HG02981 (cell line): ENCODE results near the gene SEC14L5.
"Not testable (repeated sequence)": the region's sequence is repeated elsewhere in the genome, so short reads cannot be mapped to it uniquely, and the experiment has no call there.

Experiments used
- ATAC-seq: cut with Tn5 transposase; IDR thresholded peaks from one replicate; pipeline ENCODE4 v1.9.1; 2021; ENCODE audit warnings: mild to moderate bottlenecking, moderate library complexity; ENCODE audit not compliant: unreplicated experiment

The SEC14L5 gene

GRCh38 chr16:4949986-4950385 lies 8.1 kb upstream of the SEC14L5 start:
- ATAC-seq, result no peak

DNA sequence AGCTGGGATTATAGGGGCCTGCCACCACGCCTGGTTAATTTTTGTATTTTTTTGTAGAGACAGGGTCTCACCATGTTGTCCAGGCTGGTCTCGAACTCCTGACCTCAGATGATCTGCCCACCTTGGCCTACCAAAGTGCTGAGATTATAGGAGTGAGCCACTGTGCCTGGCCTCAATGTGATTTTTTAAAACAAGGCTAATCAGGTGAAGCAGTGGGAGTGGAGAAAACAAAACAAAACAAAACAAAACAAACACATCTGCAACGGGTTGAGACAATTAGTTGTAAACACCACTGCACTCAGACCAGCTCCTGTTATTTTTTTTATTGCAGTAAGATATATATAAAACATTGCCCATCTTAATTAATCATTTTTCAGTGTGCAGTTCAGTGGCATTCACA lies 6.5 kb upstream of the SEC14L5 start:
- ATAC-seq, result not testable (repeated sequence)

- ATAC-seq, result no peak
Measured at GRCh38 chr16:4954714-4955113, 3.4 kb upstream of the SEC14L5 start.

GRCh38 chr16:4957420-4957719 lies 760 bp upstream of the SEC14L5 start:
- no peak for ATAC-seq

DNA sequence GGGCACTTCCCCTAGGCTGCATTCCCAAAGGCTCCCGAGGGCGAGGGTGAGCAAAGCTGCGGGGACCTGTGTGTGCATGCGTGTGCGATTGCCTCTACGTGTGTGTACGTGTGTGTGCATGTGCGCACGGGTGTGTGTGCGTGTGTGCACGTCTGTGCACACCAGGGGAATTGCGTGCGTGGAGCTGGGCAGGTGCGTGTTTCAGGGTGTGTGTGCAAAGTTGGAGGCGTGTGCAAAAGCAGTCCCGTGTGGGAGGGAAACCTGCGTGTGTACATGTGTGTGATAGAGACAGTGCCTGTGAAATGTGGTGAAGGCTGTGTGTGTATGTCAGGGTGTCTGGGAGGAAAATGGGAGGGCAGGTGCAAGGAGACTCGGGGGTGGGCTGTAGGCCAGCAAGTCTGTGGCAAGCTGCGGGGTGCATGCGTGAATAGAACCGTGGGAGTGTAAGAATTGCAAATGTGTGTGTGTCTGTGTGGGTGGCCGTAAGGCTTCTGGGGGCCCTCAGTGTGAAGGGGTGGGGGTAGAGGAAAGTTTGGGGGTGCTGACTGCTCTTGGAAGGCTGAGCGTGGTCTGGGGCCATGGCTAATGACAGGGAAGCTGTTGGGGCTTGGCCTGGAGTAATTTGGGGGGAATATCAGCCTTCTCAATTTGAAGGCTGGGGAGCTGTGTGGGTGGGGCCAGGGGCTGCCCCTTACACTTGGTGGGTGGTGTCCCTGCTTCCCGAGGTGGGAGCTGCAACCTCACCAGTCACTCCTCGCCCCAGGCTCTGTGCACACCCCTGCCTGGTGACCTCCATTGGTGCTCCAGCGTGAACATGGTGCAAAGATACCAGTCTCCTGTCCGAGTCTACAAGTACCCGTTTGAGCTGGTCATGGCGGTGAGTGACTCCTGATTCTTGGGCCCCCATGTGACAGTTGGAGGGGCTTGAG lies 644 bp downstream of the SEC14L5 start:
- no peak for ATAC-seq

DNA sequence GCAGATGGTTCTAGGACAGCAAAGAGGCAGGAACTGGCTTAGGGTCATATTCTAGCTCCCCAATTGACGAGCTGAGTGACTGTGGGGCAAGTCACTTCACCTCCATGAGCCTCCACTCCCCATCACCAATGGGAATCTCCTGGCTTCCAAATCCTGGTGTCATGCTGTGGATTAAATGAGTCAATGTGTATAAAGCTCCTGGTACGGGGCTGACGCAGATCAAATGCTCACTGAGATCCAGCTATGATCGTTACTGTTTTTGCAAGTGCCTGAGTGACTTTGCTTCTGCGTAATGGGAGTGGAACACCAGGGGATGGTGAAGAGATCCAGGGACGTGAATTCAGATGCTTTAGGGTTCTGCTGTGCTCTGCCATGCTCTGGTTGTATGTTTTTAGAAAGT lies 2.4 kb downstream of the SEC14L5 start:
- ATAC-seq, result no peak

- no peak for ATAC-seq
Measured at GRCh38 chr16:4962716-4963115, 4.6 kb downstream of the SEC14L5 start.

DNA sequence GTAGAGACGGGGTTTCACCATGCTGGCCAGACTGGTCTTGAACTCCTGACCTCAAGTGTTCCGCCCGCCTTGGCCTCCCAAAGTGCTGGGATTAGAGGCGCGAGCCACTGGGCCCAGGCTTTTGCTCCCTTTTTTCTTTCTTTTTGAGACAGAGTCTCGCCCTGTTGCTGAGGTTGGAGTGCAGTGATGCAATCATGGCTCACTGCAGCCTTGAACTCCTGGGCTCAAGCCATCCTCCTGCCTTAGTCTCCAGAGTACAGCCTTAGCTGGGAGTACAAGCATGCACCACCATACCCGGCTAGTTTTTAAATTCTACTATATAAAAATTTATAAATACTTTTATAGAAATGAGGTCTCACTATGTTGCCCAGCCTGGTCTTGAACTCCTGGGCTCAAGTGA lies 5.4 kb downstream of the SEC14L5 start:
- ATAC-seq, result not testable (repeated sequence)

GRCh38 chr16:4966736-4967453 lies 8.8 kb downstream of the SEC14L5 start:
- no peak for ATAC-seq

DNA sequence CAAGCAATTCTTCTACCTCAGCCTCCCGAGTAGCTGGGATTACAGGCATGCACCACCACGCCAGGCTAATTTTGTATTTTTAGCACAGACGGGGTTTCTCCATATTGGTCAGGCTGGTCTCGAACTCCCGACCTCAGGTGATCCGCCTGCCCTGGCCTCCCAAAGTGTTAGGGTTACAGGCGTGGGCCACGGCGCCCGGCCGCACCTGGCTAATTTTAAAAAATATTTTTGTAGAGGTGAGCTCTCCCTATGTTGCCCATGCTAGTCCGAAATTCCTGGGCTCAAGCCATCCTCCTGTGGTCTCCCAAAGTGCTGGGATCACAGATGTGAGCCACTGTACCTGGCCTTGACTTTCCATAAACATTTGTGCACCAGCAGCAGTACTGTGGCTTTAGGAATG lies 10.1 kb downstream of the SEC14L5 start:
- not testable (repeated sequence) for ATAC-seq

- no peak for ATAC-seq
Measured at GRCh38 chr16:4968879-4969483, 10.9 kb downstream of the SEC14L5 start.

DNA sequence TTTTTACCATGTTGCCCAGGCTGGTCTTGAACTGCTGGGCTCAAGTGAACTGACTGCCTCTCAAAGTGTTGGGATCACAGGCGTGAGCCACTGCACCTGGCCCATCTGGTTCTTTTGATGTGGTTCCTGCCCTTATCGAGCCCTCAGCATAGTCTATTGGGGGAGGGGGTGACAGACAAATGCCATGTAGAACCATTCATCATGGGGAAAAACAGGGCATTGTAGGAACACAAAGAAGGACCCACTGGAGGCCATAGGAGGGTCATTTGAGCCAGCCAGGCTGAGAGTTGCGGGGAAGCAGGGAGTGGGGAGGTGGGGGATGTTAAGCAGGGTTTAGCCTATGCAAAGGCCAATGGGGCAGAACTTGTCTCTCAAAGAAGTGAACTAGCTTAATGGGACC lies 11.9 kb downstream of the SEC14L5 start:
- no peak for ATAC-seq

DNA sequence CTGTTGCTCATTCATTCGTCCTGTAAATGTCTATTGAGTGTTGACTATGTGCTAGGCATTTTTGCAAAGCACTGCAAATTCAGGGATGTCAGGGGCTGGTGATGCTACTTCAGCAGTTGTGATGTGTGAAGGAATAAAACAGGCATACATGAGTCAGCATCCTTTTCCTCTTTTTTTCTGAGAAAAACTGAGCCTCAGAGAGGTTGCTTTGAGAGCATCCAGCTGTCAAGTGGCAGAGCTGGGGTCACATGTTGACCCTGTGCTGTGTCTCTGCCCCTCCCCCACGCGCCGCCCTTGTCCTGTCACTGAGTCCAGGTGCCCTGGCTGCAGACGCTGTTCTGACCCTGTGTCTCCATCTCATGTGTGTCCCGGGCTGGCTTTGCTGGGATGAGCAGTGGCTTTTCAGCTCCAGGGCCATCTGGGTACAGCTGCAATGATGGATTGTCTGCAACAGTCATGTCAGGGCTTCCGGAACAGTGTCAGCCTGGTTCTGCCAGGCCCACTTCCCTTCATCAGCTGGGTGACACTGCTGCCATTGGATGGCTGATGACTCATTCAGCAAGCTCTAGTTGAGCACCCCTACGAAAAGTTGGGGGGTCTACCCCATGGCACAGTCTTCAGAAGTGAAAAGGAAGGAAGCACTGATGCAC lies 14.9 kb downstream of the SEC14L5 start:
- no peak for ATAC-seq

GRCh38 chr16:4976079-4976478 lies 17.9 kb downstream of the SEC14L5 start:
- peak; percentile 98 for ATAC-seq

DNA sequence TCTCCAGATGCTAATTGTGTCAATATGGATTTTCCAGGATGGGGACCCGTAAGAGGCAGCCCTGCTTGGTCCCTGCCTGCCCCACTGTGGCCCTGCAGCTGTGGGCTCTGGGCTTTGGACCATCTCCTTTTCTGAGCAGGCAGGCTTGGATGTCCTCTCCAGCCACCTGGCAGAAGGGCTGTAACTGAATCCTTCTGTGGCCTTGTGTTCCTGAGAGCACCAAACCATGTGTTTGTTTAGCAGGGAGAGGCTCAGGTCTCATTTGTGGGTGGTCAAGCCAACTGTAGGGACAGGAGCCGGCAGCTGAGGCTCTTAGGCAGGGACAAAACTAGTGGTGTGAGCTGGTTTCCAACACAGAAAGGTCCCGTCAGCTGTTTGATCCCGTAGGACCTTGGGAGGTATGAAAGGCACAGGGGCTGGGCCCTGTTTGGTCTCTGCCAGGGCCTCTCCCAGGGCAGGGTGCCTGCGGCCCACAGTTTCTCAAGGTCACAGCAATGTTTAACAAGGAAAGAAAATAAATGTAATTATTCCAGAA lies 18.5 kb downstream of the SEC14L5 start:
- ATAC-seq, result no peak

- no peak for ATAC-seq
Measured at GRCh38 chr16:4979164-4979563, 21.0 kb downstream of the SEC14L5 start.

DNA sequence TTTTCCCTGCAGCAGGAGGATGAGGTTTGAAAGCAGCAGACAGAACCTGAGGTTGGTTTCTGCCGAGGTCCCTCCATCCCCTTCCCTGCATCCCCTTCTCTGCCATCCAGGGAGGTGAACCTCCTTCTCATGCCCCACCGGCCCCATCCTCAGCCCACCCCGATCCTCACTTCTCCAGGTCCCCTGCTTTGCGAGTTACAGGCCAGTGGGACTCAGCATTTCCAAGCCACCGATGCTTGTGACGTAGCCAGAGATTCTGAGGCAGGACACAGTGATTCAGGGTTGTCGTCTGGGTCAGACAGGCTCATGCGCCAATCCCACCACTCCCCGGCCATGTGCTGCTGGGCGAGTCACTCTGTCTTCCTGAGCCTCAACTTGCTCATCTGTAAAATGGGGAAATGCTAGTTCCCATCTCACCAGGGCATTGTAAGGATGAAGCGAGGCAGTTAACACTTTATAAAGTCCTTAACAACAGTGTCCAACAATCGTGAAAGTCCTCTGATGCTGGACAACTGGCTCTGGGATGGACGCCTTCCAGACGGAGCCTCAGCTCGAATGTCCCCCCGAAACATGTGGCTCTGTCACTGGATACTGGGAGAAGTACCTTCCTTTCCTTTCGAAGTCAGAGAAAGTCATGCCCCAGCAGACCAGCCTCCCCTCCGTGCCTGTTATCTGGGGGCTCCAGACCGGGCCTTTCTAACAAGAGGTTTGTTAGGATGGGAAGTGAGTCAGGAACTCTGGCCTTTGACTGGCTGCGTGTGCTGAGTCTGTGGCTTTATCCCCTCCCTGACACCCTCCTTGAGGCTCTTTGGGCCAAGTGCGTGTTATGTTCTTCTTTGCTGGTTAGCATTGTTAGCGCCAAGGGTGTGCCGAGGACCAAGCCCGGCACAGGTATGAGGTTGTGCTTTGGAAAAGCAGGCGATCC lies 21.9 kb downstream of the SEC14L5 start:
- no peak for ATAC-seq

DNA sequence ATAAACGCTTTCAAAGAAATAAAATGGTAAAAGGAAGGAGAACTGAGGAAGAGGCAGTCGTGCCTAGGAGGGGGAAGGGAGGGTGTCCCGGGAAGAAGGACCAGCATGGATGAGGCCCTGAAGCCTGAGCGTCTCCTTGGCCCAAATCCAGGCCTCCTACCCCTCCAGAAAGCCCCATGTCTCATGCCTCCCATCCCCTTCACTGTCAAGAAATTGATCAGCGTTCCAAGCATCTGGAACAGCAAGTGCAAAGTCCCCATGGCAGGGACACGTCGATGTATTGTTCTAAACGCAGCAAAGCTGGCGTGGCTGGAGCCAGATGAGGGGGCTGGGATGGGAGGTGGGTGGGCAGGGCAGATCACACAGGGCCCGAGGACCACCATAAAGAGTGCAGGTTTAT lies 22.6 kb downstream of the SEC14L5 start:
- no peak for ATAC-seq

- no peak for ATAC-seq
Measured at GRCh38 chr16:4981473-4981872, 23.3 kb downstream of the SEC14L5 start.
